ENCODE data around the gene LPP. TPM values are rescaled to one million over a fixed set of nuclear protein-coding genes. Genes with fewer than 3 reads are reported as not detected.

Gene LPP
- total RNA-seq, 5 donors from 2014 or later (not counting 1 experiment from before 2014, with no cell fraction given), result 23.8 to 82.6 (median 39.3) TPM

GRCh38 chr3:188209740-188210139 is 55.8 kb downstream of the LPP start:
- CTCF ChIA-PET, result interaction anchor here in 1 of 2 donors (0.7 kb wide), 1 partner anchor 80 kb away, joined by 3 read pairs; no protein-coding TSS in a partner anchor
- Mint-ChIP-seq H3K9me3 (no peaks in the 10 kb centered on the region), H3K36me3 (peaks cover 52% of the 10 kb centered on the region), H3K4me1 (peaks cover 10 to 16% (median 11%) of the 10 kb centered on the region in 3 donors), H3K27ac (no peak overlapping the region), H3K27me3 (no peaks in the 10 kb centered on the region), H3K4me3 (no peak overlapping the region)
- WGBS (ENCODE audit: insufficient coverage), result no CpG with 5 or more reads among the region's 1 CpG
- H3K27ac ChIP-seq (ENCODE audit: low read length), result no peak overlapping the region
- H3K9me3 ChIP-seq, result no peaks in the 10 kb centered on the region
- no peak overlapping the region for H3K4me3 ChIP-seq (ENCODE audit: control insufficient read depth in 1 of 2, extremely low read depth in 1 of 2, low read length in 1 of 2)
- no peaks in the 10 kb centered on the region for H3K4me1 ChIP-seq (ENCODE audit: control insufficient read depth in 1 of 2, extremely low read depth in 1 of 2, insufficient read depth in 2 of 2, low read length in 2 of 2)
- DNase-seq (no peak), ATAC-seq (replicated peaks in 1 of 4) (no peak)
- peaks cover 0 to 4% of the 10 kb centered on the region in 2 donors for H3K36me3 ChIP-seq (ENCODE audit: control insufficient read depth in 2 of 2, extremely low read depth in 1 of 2, insufficient read depth in 1 of 2, low read length in 1 of 2)
- H3K27me3 ChIP-seq (replicated peaks in 1 of 2; ENCODE audit: control insufficient read depth in 2 of 2, extremely low read depth in 1 of 2, insufficient read depth in 2 of 2, low read length in 1 of 2), result no peaks in the 10 kb centered on the region
- POLR2A ChIA-PET, result interaction anchor here in 1 of 2 donors (0.5 kb wide), 1 partner anchor 412 kb away, joined by 11 read pairs; no protein-coding TSS in a partner anchor

GRCh38 chr3:188211476-188211875 is 57.5 kb downstream of the LPP start:
- H3K9me3 Mint-ChIP-seq, result no peaks in the 10 kb centered on the region
- H3K27me3 ChIP-seq (replicated peaks in 1 of 2; ENCODE audit: control insufficient read depth in 2 of 2, extremely low read depth in 1 of 2, insufficient read depth in 2 of 2, low read length in 1 of 2), result no peaks in the 10 kb centered on the region
- H3K4me1 Mint-ChIP-seq, result peaks cover 12 to 24% (median 17%) of the 10 kb centered on the region in 3 donors
- H3K27me3 Mint-ChIP-seq, result no peaks in the 10 kb centered on the region
- WGBS (ENCODE audit: insufficient coverage), result 94% methylated on average over 2 of the region's 4 CpGs
- DNase-seq (no peak), ATAC-seq (replicated peaks in 1 of 4) (no peak)
- no peak overlapping the region for H3K4me3 ChIP-seq (ENCODE audit: control insufficient read depth in 1 of 2, extremely low read depth in 1 of 2, low read length in 1 of 2)
- H3K36me3 ChIP-seq (ENCODE audit: control insufficient read depth in 2 of 2, extremely low read depth in 1 of 2, insufficient read depth in 1 of 2, low read length in 1 of 2), result peaks cover 0 to 4% of the 10 kb centered on the region in 2 donors
- no peak overlapping the region for H3K27ac ChIP-seq (ENCODE audit: low read length)
- H3K9me3 ChIP-seq, result no peaks in the 10 kb centered on the region
- POLR2A ChIA-PET, result interaction anchor here in 1 of 2 donors (0.6 kb wide), 1 partner anchor 466 kb away, joined by 5 read pairs; no protein-coding TSS in a partner anchor
- H3K36me3 Mint-ChIP-seq, result peaks cover 48% of the 10 kb centered on the region
- H3K4me3 Mint-ChIP-seq, result no peak overlapping the region
- peaks cover 0 to 1% of the 10 kb centered on the region in 2 experiments for H3K4me1 ChIP-seq (ENCODE audit: control insufficient read depth in 1 of 2, extremely low read depth in 1 of 2, insufficient read depth in 2 of 2, low read length in 2 of 2)
- no peak overlapping the region for H3K27ac Mint-ChIP-seq
- CTCF ChIA-PET, result no interaction called here

GRCh38 chr3:188212308-188212969 is 58.5 kb downstream of the LPP start:
- no peak overlapping the region for H3K27ac ChIP-seq (ENCODE audit: low read length)

DNA sequence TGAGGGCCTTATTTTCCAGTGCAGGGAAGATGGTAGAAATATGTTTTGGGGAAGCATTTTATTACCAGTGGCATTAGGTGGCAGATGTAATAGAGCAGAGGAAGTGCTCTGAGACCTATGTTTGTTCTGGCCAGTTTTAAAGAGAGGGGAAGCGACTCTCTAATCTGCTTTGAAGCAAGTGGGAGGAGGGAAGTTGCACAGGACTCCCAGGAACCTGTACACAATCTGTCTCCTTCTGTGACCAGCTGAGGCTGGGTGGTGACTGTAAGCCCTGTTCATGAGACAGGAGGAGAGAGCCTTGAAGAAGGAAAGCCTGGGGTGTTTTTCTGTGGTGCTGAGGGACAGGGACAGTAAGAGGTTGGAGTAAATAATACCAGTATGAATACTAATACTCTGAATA is 60.5 kb downstream of the LPP start:
- Mint-ChIP-seq H3K9me3 (no peaks in the 10 kb centered on the region), H3K27me3 (no peaks in the 10 kb centered on the region), H3K36me3 (peaks cover 28% of the 10 kb centered on the region), H3K27ac (no peak overlapping the region), H3K4me3 (no peak overlapping the region), H3K4me1 (peaks cover 25 to 36% (median 26%) of the 10 kb centered on the region in 3 donors)
- DNase-seq (peak in 1 of 35 experiments; percentile 3), ATAC-seq (replicated peaks in 1 of 4) (no peak)
- Histone ChIP-seq H3K36me3 (ENCODE audit: control insufficient read depth in 2 of 2, extremely low read depth in 1 of 2, insufficient read depth in 1 of 2, low read length in 1 of 2) (peaks cover 0 to 2% of the 10 kb centered on the region in 2 donors), H3K4me3 (ENCODE audit: control insufficient read depth in 1 of 2, extremely low read depth in 1 of 2, low read length in 1 of 2) (no peak overlapping the region), H3K27me3 (replicated peaks in 1 of 2; ENCODE audit: control insufficient read depth in 2 of 2, extremely low read depth in 1 of 2, insufficient read depth in 2 of 2, low read length in 1 of 2) (no peaks in the 10 kb centered on the region), H3K27ac (ENCODE audit: low read length) (no peak overlapping the region), H3K4me1 (ENCODE audit: control insufficient read depth in 1 of 2, extremely low read depth in 1 of 2, insufficient read depth in 2 of 2, low read length in 2 of 2) (peaks cover 4 to 10% of the 10 kb centered on the region in 2 experiments), H3K9me3 (no peaks in the 10 kb centered on the region)
- WGBS (ENCODE audit: insufficient coverage), result 100% methylated on average over 1 of the region's 1 CpG
- ChIA-PET CTCF (no interaction called here), POLR2A (interaction anchor here in 1 of 2 donors (0.7 kb wide), 1 partner anchor 64 kb away, joined by 3 read pairs; no protein-coding TSS in a partner anchor)

More at GRCh38 chr3:188212308-188212969, 58.5 kb downstream of the LPP start:
- ChIA-PET POLR2A (no interaction called here), CTCF (no interaction called here)
- ATAC-seq (replicated peaks in 1 of 4) (no peak), DNase-seq (no peak)
- 96% methylated on average over 5 of the region's 9 CpGs for WGBS (ENCODE audit: insufficient coverage)
- Histone ChIP-seq H3K4me3 (ENCODE audit: control insufficient read depth in 1 of 2, extremely low read depth in 1 of 2, low read length in 1 of 2) (no peak overlapping the region), H3K27me3 (replicated peaks in 1 of 2; ENCODE audit: control insufficient read depth in 2 of 2, extremely low read depth in 1 of 2, insufficient read depth in 2 of 2, low read length in 1 of 2) (no peaks in the 10 kb centered on the region), H3K36me3 (ENCODE audit: control insufficient read depth in 2 of 2, extremely low read depth in 1 of 2, insufficient read depth in 1 of 2, low read length in 1 of 2) (peaks cover 0 to 4% of the 10 kb centered on the region in 2 donors), H3K4me1 (ENCODE audit: control insufficient read depth in 1 of 2, extremely low read depth in 1 of 2, insufficient read depth in 2 of 2, low read length in 2 of 2) (peaks cover 4 to 10% of the 10 kb centered on the region in 2 experiments), H3K9me3 (no peaks in the 10 kb centered on the region)
- Mint-ChIP-seq H3K4me1 (peaks cover 22 to 33% (median 26%) of the 10 kb centered on the region in 3 donors), H3K27ac (no peak overlapping the region), H3K9me3 (no peaks in the 10 kb centered on the region), H3K36me3 (peaks cover 44% of the 10 kb centered on the region), H3K27me3 (no peaks in the 10 kb centered on the region), H3K4me3 (no peak overlapping the region)

DNA sequence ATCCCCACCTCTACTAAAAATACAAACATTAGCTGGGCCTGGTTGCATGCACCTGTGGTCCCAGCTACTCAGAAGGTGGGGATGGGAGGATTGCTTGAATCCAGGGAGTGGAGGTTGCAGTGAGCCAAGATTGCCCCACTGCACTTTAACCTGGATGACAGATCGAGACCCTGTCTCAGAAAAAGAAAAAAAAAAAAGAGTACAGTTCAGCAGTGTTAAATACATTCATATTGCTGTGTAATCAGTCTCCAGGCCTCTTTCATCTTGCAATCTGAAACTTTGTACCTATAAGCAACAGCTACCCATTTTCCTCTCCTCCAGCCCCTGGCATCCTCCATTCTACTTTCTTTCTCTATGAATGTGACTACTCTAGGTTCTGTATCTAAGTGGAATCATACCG is 61.2 kb downstream of the LPP start:
- no peak for ATAC-seq (replicated peaks in 1 of 4)
- Histone ChIP-seq H3K36me3 (ENCODE audit: control insufficient read depth in 2 of 2, extremely low read depth in 1 of 2, insufficient read depth in 1 of 2, low read length in 1 of 2) (no peaks in the 10 kb centered on the region), H3K4me3 (ENCODE audit: control insufficient read depth in 1 of 2, extremely low read depth in 1 of 2, low read length in 1 of 2) (no peak overlapping the region)

GRCh38 chr3:188217011-188217463 is 63.1 kb downstream of the LPP start:
- Histone ChIP-seq H3K27me3 (replicated peaks in 1 of 2; ENCODE audit: control insufficient read depth in 2 of 2, extremely low read depth in 1 of 2, insufficient read depth in 2 of 2, low read length in 1 of 2) (no peaks in the 10 kb centered on the region), H3K9me3 (no peaks in the 10 kb centered on the region), H3K4me3 (ENCODE audit: control insufficient read depth in 1 of 2, extremely low read depth in 1 of 2, low read length in 1 of 2) (no peak overlapping the region), H3K4me1 (ENCODE audit: control insufficient read depth in 1 of 2, extremely low read depth in 1 of 2, insufficient read depth in 2 of 2, low read length in 2 of 2) (peaks cover 4 to 10% of the 10 kb centered on the region in 2 experiments), H3K27ac (ENCODE audit: low read length) (no peak overlapping the region), H3K36me3 (ENCODE audit: control insufficient read depth in 2 of 2, extremely low read depth in 1 of 2, insufficient read depth in 1 of 2, low read length in 1 of 2) (no peaks in the 10 kb centered on the region)
- ChIA-PET POLR2A (interaction anchor here (0.6 kb wide), 2 partner anchors 348 to 431 kb away, joined by 3 read pairs; no protein-coding TSS in a partner anchor), CTCF (interaction anchor here in 1 of 2 donors (1.5 kb wide), 1 partner anchor 12 kb away, joined by 4 read pairs; no protein-coding TSS in a partner anchor)
- no peak for DNase-seq
- peak in 1 of 4 experiments; percentile 27 for ATAC-seq (replicated peaks in 1 of 4)
- Mint-ChIP-seq H3K36me3 (peaks cover 28% of the 10 kb centered on the region), H3K4me3 (no peak overlapping the region), H3K4me1 (peaks cover 26 to 37% (median 33%) of the 10 kb centered on the region in 3 donors), H3K27ac (no peak overlapping the region), H3K9me3 (no peaks in the 10 kb centered on the region), H3K27me3 (no peaks in the 10 kb centered on the region)
- WGBS (ENCODE audit: insufficient coverage), result 79% methylated on average over 3 of the region's 4 CpGs

More for the DNA sequence above, 61.2 kb downstream of the LPP start:
- peaks cover 30% of the 10 kb centered on the region for H3K36me3 Mint-ChIP-seq
- H3K27me3 ChIP-seq (replicated peaks in 1 of 2; ENCODE audit: control insufficient read depth in 2 of 2, extremely low read depth in 1 of 2, insufficient read depth in 2 of 2, low read length in 1 of 2), result no peaks in the 10 kb centered on the region
- no peak overlapping the region for H3K4me3 Mint-ChIP-seq
- CTCF ChIA-PET, result no interaction called here
- H3K9me3 ChIP-seq, result no peaks in the 10 kb centered on the region
- H3K27ac ChIP-seq (ENCODE audit: low read length), result no peak overlapping the region
- no peaks in the 10 kb centered on the region for H3K9me3 Mint-ChIP-seq
- no peak for DNase-seq
- peaks cover 4 to 10% of the 10 kb centered on the region in 2 experiments for H3K4me1 ChIP-seq (ENCODE audit: control insufficient read depth in 1 of 2, extremely low read depth in 1 of 2, insufficient read depth in 2 of 2, low read length in 2 of 2)
- POLR2A ChIA-PET, result interaction anchor here in 1 of 2 donors (0.7 kb wide), 1 partner anchor 64 kb away, joined by 3 read pairs; no protein-coding TSS in a partner anchor
- peaks cover 25 to 36% (median 26%) of the 10 kb centered on the region in 3 donors for H3K4me1 Mint-ChIP-seq
- no peak overlapping the region for H3K27ac Mint-ChIP-seq
- WGBS (ENCODE audit: insufficient coverage), result no CpG with 5 or more reads among the region's 2 CpGs
- no peaks in the 10 kb centered on the region for H3K27me3 Mint-ChIP-seq

Data from T-cell (primary cell).